ENCODE results near the gene CDK3. TPM values are rescaled to one million over a fixed set of nuclear protein-coding genes. Genes with fewer than 3 reads are reported as not detected.

The CDK3 gene
- total and polyA plus RNA-seq, 2 of the 4 experiments (the other 2 are of a cell fraction), result 0.72 to 8.8 TPM

GRCh38 chr17:75995385-75995925 is 5.2 kb upstream of the CDK3 start:
- no peak overlapping the region for H3K18ac ChIP-seq (ENCODE audit: low read depth, low read length)
- dilution Hi-C loops (cut with HindIII; ENCODE audit: low sequenced_read_pairs, unreplicated experiment), result no loop called here
- ChIA-PET POLR2A (ENCODE audit: unreplicated experiment) (no interaction called here), CTCF (no interaction called here)
- H3K56ac ChIP-seq (ENCODE audit: extremely low read depth, insufficient read depth, low read length), result no peak overlapping the region
- H4K8ac ChIP-seq (ENCODE audit: low read depth in 2 of 2, low read length in 2 of 2), result no peak overlapping the region
- TF ChIP-seq POLR2A (IDR thresholded peaks at IDR 0.05; ENCODE audit: low read depth, low read length) (no peak), BHLHE40 (IDR thresholded peaks at IDR 0.05; ENCODE audit: low read depth, low read length) (no peak), MAFK (IDR thresholded peaks at IDR 0.05; ENCODE audit: low read depth, low read length) (no peak), FOS (IDR thresholded peaks at IDR 0.05; ENCODE audit: low read depth, low read length) (no peak), RCOR1 (IDR thresholded peaks at IDR 0.05; ENCODE audit: insufficient replicate concordance, low read length) (no peak), RFX5 (IDR thresholded peaks at IDR 0.05; ENCODE audit: low read depth, low read length) (no peak), RAD21 (IDR thresholded peaks at IDR 0.05; ENCODE audit: low read length) (no peak), NFE2L2 (IDR thresholded peaks at IDR 0.05; ENCODE audit: low read depth, low read length) (no peak), SMC3 (IDR thresholded peaks at IDR 0.05; ENCODE audit: low read depth, low read length) (no peak), CEBPB (IDR thresholded peaks at IDR 0.05; ENCODE audit: low read depth, low read length) (no peak), MXI1 (IDR thresholded peaks at IDR 0.05; ENCODE audit: borderline replicate concordance, low read depth, low read length) (no peak)
- TF ChIP-seq, protein P1, sequence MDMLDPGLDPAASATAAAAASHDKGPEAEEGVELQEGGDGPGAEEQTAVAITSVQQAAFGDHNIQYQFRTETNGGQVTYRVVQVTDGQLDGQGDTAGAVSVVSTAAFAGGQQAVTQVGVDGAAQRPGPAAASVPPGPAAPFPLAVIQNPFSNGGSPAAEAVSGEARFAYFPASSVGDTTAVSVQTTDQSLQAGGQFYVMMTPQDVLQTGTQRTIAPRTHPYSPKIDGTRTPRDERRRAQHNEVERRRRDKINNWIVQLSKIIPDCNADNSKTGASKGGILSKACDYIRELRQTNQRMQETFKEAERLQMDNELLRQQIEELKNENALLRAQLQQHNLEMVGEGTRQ (IDR thresholded peaks at IDR 0.05; ENCODE audit: low read depth, low read length), result no peak
- DNase-seq, result no peak
- H4K91ac ChIP-seq (ENCODE audit: insufficient read depth, low read depth, low read length), result no peak overlapping the region
- no peak overlapping the region for H2AFZ ChIP-seq (replicated peaks; ENCODE audit: low read length, poor library complexity)
- in situ Hi-C loops (cut with MboI; ENCODE audit: low sequenced_read_pairs), result no loop called here
- H2AK5ac ChIP-seq (ENCODE audit: low read depth, low read length), result no peak overlapping the region
- intact Hi-C loops (cut with micrococcal nuclease), result no loop called here
- H3K4me1 ChIP-seq (ENCODE audit: control insufficient read depth, insufficient read depth, low read length), result peaks cover 7% of the 10 kb centered on the region
- H3K14ac ChIP-seq (replicated peaks; ENCODE audit: low read depth, low read length), result no peak overlapping the region
- no peak overlapping the region for H3K4ac ChIP-seq (ENCODE audit: low read depth, low read length)
- no peak overlapping the region for H2BK15ac ChIP-seq (ENCODE audit: low read depth, low read length)
- H3K27me3 ChIP-seq (ENCODE audit: control insufficient read depth, insufficient read depth, low read length), result no peaks in the 10 kb centered on the region
- no peak overlapping the region for H2BK120ac ChIP-seq (ENCODE audit: low read depth, low read length)
- H4K20me1 ChIP-seq (ENCODE audit: insufficient read depth, low read length), result no peaks in the 10 kb centered on the region
- no peak overlapping the region for H2AK9ac ChIP-seq (replicated peaks; ENCODE audit: low read depth, low read length, poor library complexity)
- no peak overlapping the region for H2BK20ac ChIP-seq (ENCODE audit: low read depth, low read length)
- H3K27ac ChIP-seq (ENCODE audit: insufficient read depth, low read length), result no peak overlapping the region
- H3K36me3 ChIP-seq (ENCODE audit: control insufficient read depth, insufficient read depth, low read length), result peaks cover 16% of the 10 kb centered on the region; the same call in 1 of the 2 replicates
- no peak overlapping the region for H4K5ac ChIP-seq (ENCODE audit: low read depth, low read length)
- H3K9me3 ChIP-seq (ENCODE audit: control insufficient read depth, insufficient read depth, low read length), result no peaks in the 10 kb centered on the region
- no peak overlapping the region for H3K23ac ChIP-seq (ENCODE audit: low read depth, low read length)
- H2BK5ac ChIP-seq (ENCODE audit: low read depth, low read length, poor library complexity, severe bottlenecking), result no peak overlapping the region
- BruUV-seq (replicated peaks), result no TSS peak
- H3K9me1 ChIP-seq (ENCODE audit: insufficient read depth, low read length), result peaks cover 7% of the 10 kb centered on the region; the same call in 1 of the 2 replicates
- ATAC-seq (ENCODE audit: low read depth), result no peak
- no peak overlapping the region for H3K4me3 ChIP-seq (ENCODE audit: insufficient read depth, low read depth, low read length)
- no peak overlapping the region for H3K4me2 ChIP-seq (ENCODE audit: low read depth, low read length)
- WGBS, 2 experiments (ENCODE audit: extremely low coverage in 2 of 2, insufficient read length in 1 of 2), result 96% methylated on average over 3 of the region's 7 CpGs; no CpG with 5 or more reads in 1 of the 2 experiments
- no peak overlapping the region for H3K9ac ChIP-seq (ENCODE audit: low read depth, low read length)
- 0 out of 4 replicates have a peak, but pooled peaks cover 0 to 7% of the 10 kb centered on the region in 2 experiments for H3K79me1 ChIP-seq (ENCODE audit: low read depth in 1 of 2, low read length in 2 of 2)

Measured in IMR-90 (cell line).